ENCODE measurements around the gene DMD.
"Not testable (repeated sequence)": the region's sequence is repeated elsewhere in the genome, so short reads cannot be mapped to it uniquely, and the experiment has no call there.

DMD gene

GRCh38 chrX:32839781-32840180 lies 371.6 kb downstream of the DMD start:
- DNase-seq, result no peak

- DNase-seq, result no peak
These were observed 386.3 kb downstream of the DMD start for GRCh38 chrX:32825009-32825408.

DNA sequence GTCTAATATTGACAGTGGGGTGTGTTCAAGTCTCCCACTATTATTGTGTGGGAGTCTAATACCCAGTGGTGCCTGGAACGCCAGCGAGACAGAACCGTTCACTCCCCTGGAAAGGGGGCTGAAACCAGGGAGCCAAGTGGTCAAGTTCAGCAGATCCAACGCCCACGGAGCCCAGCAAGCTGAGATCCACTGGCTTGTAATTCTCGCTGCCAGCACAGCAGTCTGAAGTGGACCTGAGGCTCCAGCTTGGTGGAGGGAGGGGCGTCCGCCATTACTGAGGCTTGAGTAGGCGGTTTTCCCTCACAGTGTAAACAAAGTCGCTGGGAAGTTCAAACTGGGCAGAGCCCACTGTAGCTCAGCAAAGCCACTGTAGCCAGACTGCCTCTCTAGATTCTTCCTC lies 407.3 kb downstream of the DMD start:
- DNase-seq, result no peak

DNA sequence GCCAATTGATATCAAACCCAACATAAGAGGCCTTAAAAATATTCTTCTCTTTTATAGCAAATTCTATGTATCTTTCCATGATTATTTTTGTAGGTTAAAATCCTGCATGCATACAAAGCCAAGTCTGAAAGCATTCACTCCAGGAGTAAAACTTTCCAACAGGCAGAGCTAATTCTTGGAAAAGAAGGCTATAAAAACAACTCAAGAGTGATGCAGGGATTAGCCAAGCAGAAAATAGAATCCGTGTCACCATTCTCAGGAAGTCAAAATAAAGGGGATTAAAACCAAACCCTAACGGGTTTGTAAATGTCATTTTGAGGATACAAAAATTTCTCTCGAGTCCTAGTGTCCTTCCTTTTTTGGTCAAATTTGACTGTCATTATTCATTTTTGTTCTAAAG lies 412.4 kb downstream of the DMD start:
- DNase-seq, result no peak

DNA sequence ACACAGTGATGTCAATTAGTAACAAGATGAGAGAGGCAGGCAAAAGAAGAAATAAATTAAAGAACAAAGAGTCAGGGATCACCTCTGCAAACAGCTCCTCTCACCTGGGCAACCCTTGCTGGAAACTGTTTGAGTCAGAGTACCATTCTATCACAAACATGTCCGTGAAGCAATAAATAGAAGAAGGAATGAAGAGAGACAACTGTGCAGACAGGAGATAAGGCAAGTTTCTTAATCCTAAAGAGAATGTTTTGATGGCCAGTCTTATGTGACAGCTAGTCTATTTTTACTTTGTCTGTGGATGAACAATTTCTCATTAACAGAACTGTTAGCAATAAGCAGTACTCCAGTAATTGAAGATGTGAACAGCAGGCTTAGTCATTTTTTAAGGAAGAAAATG lies 422.4 kb downstream of the DMD start:
- no peak for DNase-seq

GRCh38 chrX:32780109-32780508 lies 431.2 kb downstream of the DMD start:
- DNase-seq, result no peak

DNA sequence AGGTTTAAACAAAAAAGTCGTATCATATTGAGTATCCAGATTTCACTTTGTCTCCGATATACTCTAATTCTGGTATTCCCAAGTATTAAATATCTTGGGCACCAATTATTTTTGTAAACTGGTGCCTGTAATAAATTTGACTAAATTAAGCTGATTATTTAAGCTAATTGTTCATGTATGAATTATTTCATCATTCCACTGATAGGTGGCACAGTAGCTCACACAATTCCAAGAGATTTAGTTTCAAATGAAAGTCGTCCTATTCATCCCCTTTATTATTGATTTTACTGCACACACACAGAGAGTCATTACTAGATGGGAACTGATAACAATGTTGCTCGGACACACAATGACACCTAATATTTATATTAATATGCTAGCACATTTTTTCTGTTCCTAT lies 432.4 kb downstream of the DMD start:
- DNase-seq, result no peak

DNA sequence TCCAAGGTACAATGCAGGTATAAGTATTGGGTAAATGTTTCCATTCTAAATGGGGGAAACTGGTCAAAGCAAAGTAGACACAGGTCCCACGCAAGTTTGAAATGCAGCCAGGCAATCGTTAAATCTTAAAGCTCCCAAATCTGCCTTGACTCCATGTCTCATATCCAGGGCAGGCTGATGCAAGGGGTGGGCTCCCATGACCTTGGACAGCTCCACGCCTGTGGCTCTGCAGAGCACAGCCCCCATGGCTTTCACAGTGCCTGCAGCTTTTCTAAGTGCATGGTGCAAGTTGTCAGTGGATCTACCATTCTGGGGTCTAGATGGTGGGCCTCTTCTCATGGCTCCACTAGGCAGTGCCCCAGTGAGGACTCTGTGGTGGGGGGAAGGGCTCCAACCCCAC lies 436.4 kb downstream of the DMD start:
- no peak for DNase-seq

DNA sequence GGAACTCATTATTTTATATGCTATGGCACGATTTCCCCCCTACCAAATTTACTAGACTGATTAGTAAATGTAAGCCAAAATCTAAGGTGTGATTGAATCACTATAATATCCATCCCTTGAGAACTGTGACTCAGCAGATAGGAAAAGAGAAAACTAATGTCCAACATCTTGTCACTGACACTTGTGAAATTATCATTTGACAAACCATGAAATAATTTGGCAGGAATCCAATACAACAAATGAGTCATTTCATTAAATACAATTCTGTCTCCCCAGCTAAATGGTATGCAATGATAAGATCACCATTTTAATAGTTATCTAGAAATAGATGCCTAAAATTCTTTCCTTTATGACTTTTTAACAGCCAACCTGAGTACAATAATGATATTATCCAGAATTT lies 462.3 kb downstream of the DMD start:
- DNase-seq, result no peak

DNA sequence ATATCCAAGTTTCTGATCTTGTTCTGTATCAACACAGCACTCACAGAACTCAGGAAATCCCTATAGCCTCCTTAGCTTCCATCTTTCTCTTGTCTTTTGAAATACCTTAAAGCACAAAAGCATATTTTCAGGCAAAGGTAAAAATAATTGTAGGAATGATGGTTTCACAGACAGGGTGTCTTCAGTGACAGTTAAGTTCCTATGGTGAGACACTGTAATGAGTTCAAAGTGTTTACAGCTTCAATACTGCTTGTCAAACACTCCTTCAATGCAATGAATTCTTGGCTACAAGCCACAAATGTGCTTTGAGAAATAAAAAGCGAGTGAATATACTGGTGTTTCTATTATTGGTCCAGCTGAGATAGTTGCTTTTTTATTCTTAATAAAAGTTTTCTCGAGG lies 466.0 kb downstream of the DMD start:
- no peak for DNase-seq

GRCh38 chrX:32744921-32745320 lies 466.4 kb downstream of the DMD start:
- DNase-seq, result no peak

- no peak for DNase-seq
These were observed 469.4 kb downstream of the DMD start for GRCh38 chrX:32741910-32742309.

DNA sequence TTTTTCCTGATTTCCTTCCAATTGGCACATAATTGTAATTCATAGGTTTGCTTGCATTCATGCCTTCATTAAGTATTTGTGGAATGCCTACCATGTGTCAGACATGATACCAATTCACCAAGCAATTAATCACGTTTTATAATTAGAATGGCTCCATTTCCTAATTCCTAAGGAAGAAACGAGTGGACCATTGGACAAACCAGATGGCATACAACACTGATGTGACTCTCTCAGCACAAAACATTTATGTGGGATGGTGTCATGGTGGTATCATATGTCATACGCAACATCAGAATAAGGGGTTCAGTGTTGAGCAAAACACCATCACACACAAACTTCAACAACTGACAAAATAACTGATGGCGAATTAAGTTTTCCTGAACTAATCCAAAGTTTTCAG lies 502.8 kb downstream of the DMD start:
- DNase-seq, result no peak

GRCh38 chrX:32705385-32705784 lies 506.0 kb downstream of the DMD start:
- DNase-seq, result not testable (repeated sequence)

GRCh38 chrX:32687379-32687778 lies 524.0 kb downstream of the DMD start:
- DNase-seq, result no peak

- DNase-seq, result no peak
These were observed 532.9 kb downstream of the DMD start for GRCh38 chrX:32678487-32678886.

DNA sequence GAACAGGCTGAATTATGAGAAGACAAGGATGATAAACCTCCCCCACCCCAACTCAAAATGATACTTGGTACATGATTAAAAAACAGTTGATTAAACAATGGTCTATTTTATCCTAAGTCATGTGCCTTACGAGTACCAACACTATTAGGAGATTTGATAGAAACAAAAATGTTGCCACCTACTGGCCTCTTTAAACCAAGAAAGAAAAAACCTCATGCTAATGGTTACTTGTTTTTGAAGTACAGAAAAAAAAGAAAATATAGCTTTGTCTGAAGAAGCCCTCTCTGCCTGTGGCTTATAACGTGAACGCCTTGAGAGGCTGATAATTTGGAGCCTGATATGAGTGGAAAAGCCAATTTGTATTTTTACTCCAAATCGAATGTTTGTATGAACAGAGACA lies 538.2 kb downstream of the DMD start:
- DNase-seq, result no peak

- no peak for DNase-seq
These were observed 548.8 kb downstream of the DMD start for GRCh38 chrX:32662516-32662915.

GRCh38 chrX:32644476-32645245 lies 566.7 kb downstream of the DMD start:
- DNase-seq, result no peak

DNA sequence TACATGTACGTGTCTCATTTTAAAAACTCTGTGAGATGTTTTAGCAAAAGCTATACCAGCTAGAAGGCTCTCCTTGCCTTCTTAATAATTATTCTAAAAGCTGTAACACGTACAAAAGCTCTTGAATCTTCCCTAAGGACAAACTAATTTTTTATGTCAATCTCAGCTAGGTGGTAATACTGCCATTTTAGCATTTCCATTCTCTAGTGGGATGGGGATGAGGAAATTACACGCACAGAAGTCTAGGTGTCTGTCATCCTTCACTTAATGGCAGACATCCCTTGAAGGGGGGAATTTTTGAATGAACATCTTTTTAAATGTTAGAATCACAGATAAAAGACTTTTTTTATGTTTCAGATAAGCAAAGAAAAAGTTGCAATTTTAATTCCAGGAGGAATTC lies 569.1 kb downstream of the DMD start:
- no peak for DNase-seq

DNA sequence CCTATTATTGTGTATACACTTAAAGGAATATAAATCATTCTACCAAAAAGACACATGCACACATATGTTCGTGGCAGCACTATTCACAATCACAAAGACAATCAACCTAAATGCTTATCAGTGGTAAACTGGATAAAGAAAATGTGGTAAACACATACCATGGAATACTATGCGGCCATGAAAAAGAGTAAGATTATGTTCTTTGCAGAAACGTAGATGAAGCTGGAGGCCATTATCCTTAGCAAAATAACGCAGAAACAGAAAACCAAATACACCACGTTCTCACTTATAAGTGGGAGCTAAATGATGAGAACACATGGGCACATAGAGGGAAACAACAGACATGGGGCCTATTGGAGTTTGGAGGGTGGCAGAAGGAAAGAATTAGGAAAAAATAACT lies 593.2 kb downstream of the DMD start:
- no peak for DNase-seq

GRCh38 chrX:32614707-32615106 lies 596.6 kb downstream of the DMD start:
- no peak for DNase-seq

DNA sequence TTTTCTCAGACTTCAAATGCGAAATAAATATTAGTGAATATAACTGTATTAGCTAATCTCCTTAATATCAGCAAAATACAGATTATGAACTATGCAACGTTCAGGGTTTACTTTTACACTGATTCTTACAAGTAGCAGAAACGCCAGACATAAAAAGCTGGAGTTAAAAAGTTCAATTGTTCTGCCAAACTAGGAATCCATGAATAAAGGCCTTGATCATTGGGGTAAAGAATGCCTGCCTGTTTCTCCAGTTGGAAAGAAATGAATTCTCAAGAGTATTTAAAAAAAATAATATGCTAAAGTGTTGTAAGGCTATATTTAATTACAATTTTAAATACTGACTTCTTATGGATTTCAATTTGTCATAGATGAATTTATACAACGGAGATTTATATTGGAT lies 612.2 kb downstream of the DMD start:
- no peak for DNase-seq

- no peak for DNase-seq
These were observed 612.6 kb downstream of the DMD start for GRCh38 chrX:32598707-32599106.

DNA sequence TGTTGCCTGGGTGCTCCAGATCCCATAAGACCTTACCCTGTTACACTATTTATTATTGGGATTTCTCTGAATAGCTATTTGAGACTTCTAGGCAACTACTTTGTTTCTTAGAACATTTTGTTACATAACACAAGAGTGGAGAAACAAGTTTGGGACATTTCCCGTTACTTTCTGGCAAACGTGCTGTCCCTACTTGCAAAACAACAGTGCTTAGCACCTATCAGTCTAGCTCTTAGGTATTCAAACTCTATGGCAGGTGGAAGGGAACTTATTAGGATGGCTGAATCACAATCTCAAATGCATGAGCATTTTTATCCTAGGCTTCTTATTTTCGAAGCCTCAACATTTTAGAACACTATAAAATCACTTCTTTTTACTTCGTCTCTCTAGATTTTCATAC lies 613.6 kb downstream of the DMD start:
- DNase-seq, result no peak

DNA sequence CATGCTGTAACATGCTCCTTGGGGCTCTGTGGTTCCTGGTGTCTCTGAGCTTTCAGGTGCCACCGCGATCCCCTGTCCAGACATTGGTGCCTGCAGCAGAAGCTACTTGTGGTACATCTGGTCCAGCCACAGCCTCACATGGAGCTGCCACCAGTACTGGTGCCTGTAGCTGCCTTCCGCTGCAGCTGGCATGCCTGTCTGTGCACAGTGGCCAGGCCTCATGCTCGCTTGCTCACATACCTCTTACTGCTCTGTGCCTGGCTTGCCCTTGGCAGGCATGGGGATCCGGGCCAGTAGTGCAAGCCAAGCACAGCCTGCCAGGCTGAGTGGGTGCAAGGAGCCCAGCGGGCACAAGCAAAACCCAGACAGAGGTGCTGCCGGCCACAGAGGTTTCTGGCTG lies 618.6 kb downstream of the DMD start:
- DNase-seq, result no peak

All from activated CD4-positive, alpha-beta T cell treated with anti-CD3 and anti-CD28 coated beads, Interleukin-2, amount 50 U/mL, for 4 hours (primary cell).